Thyroid gland (tissue), 4 donors: ENCODE measurements around the gene TRUB1.

ENCODE experiments used
- POLR2A ChIP-seq, 2 donors: fragments of 450-650 bp; IDR thresholded peaks; one replicate each; pipeline ENCODE4 v1.6.1; 2017; ENCODE audit warnings: antibody characterized with exemption in 2 of 2, mild to moderate bottlenecking in 2 of 2, moderate library complexity in 1 of 2
- TF ChIP-seq, protein P1 (sequence below), 6 experiments: fragments of 200-600 bp in 3 of 6; fragments of 450-650 bp in 3 of 6; sonication (generic) in 3 of 6; IDR thresholded peaks; one replicate each; pipeline ENCODE4 v1.5.1; 2016 to 2019; ENCODE audit warnings: antibody characterized with exemption in 6 of 6, mild to moderate bottlenecking in 2 of 6, inconsistent platforms in 1 of 6, moderate library complexity in 1 of 6

DNA sequence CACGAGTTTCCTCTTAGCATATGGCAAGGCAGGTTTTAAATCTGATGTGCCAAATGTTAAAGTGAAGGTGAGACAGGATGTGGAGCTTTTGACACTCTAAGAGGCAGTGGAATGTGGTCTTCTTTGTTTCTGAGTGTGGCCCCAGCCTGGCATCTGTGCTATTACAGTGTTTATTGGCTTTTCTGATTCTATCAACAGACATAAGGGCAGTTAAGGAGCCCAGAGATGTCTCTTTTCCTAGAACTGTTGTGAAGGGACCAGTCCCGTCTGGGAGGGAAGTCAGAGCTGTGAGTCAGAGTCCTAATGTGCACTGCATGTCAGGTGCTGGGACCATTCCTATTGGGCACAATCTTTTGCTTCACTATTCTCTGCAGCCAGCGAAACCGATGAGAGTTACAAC is 32.5 kb downstream of the TRUB1 start:
- TF ChIP-seq, protein P1, sequence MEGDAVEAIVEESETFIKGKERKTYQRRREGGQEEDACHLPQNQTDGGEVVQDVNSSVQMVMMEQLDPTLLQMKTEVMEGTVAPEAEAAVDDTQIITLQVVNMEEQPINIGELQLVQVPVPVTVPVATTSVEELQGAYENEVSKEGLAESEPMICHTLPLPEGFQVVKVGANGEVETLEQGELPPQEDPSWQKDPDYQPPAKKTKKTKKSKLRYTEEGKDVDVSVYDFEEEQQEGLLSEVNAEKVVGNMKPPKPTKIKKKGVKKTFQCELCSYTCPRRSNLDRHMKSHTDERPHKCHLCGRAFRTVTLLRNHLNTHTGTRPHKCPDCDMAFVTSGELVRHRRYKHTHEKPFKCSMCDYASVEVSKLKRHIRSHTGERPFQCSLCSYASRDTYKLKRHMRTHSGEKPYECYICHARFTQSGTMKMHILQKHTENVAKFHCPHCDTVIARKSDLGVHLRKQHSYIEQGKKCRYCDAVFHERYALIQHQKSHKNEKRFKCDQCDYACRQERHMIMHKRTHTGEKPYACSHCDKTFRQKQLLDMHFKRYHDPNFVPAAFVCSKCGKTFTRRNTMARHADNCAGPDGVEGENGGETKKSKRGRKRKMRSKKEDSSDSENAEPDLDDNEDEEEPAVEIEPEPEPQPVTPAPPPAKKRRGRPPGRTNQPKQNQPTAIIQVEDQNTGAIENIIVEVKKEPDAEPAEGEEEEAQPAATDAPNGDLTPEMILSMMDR (IDR thresholded peaks at IDR 0.05) = no peak
- no peak for TF ChIP-seq POLR2A (IDR thresholded peaks at IDR 0.05)
